HepG2 (cell line): ENCODE results near the gene TACC3. TPM values are rescaled to one million over a fixed set of nuclear protein-coding genes. Genes with fewer than 3 reads are reported as not detected.

Experiments
- ARNTL ChIP-seq: sonication (generic); formaldehyde crosslinking; IDR thresholded peaks from 2 replicates; pipeline ENCODE4 v1.4.0; 2020; ENCODE audit warnings: mild to moderate bottlenecking, missing genetic modification reagents
- BCL6 ChIP-seq: IDR thresholded peaks from 2 replicates; pipeline ENCODE4 v1.6.1; 2016; ENCODE audit warnings: missing genetic modification reagents, missing compliant biosample characterization
- HDAC1 ChIP-seq: sonication (generic); formaldehyde crosslinking; IDR thresholded peaks from 2 replicates; pipeline ENCODE4 v1.5.1; 2020; ENCODE audit warnings: mild to moderate bottlenecking, missing genetic modification reagents
- MTF1 ChIP-seq: sonication (generic); formaldehyde crosslinking; IDR thresholded peaks from 2 replicates; pipeline ENCODE4 v1.5.0; 2020; ENCODE audit warnings: missing genetic modification reagents
- MZF1 ChIP-seq: sonication (generic); formaldehyde crosslinking; IDR thresholded peaks from 2 replicates; pipeline ENCODE4 v1.8.1; 2023; ENCODE audit warnings: mild to moderate bottlenecking, missing genetic modification reagents, borderline replicate concordance
- POLR2A ChIP-seq, 2 experiments: IDR thresholded peaks; 2 replicates each; pipeline ENCODE4 v1.6.1; 2011; ENCODE audit warnings: low read depth in 2 of 2, low read length in 2 of 2, mild to moderate bottlenecking in 1 of 2, moderate library complexity in 1 of 2; ENCODE audit not compliant: insufficient read depth in 1 of 2
- SNAPC4 ChIP-seq: sonication (generic); formaldehyde crosslinking; IDR thresholded peaks from 2 replicates; pipeline ENCODE4 v1.4.0; 2020; ENCODE audit warnings: mild to moderate bottlenecking, missing genetic modification reagents
- SP140L ChIP-seq: sonication (generic); formaldehyde crosslinking; IDR thresholded peaks from 2 replicates; pipeline ENCODE4 v1.4.0; 2020; ENCODE audit warnings: missing genetic modification reagents, borderline replicate concordance
- TMF1 ChIP-seq: sonication (generic); formaldehyde crosslinking; IDR thresholded peaks from 2 replicates; pipeline ENCODE4 v1.8.1; 2022; ENCODE audit warnings: low read depth, missing genetic modification reagents
- UBTF ChIP-seq: sonication (generic); formaldehyde crosslinking; IDR thresholded peaks from 2 replicates; pipeline ENCODE4 v1.4.0; 2020; ENCODE audit warnings: mild to moderate bottlenecking, missing genetic modification reagents
- ZBTB42 ChIP-seq: sonication (generic); formaldehyde crosslinking; IDR thresholded peaks from 2 replicates; pipeline ENCODE4 v1.5.0; 2020; ENCODE audit warnings: mild to moderate bottlenecking, missing genetic modification reagents
- ZNF10 ChIP-seq: sonication (generic); formaldehyde crosslinking; IDR thresholded peaks from 2 replicates; pipeline ENCODE4 v1.4.0; 2020; ENCODE audit warnings: mild to moderate bottlenecking, low read depth, missing genetic modification reagents, borderline replicate concordance
- ZNF253 ChIP-seq: sonication (generic); formaldehyde crosslinking; IDR thresholded peaks from 2 replicates; pipeline ENCODE4 v1.8.0; 2022; ENCODE audit warnings: mild to moderate bottlenecking, missing genetic modification reagents, borderline replicate concordance
- ZNF776 ChIP-seq: sonication (generic); formaldehyde crosslinking; IDR thresholded peaks from 2 replicates; pipeline ENCODE4 v1.4.0; 2020; ENCODE audit warnings: mild to moderate bottlenecking, missing genetic modification reagents
- polyA plus RNA-seq, 8 experiments: library from polyadenylated mRNA; depleted of rRNA in 3 of 8; stranded (reverse) in 7 of 8; unstranded in 1 of 8; fragments of >200 nt; fragmentation: Illumina TruSeq in 4 of 8; extraction: Trizol in 4 of 8; gene quantifications; 2 replicates each; pipeline versions ENCODE4 v1.2.1 to v1.2.3, GENCODE V29; 2011 to 2016; ENCODE audit warnings: low read depth in 4 of 8, missing spikeins in 1 of 8, mixed read lengths in 1 of 8; ENCODE audit not compliant: insufficient read depth in 1 of 8
- total RNA-seq, 5 experiments: library from RNA; depleted of rRNA; stranded (reverse); fragments of >200 nt; fragmentation: Illumina TruSeq; extraction: Trizol; gene quantifications; 2 replicates each; pipeline ENCODE4 v1.2.3, GENCODE V29; 2016; ENCODE audit warnings: low read depth in 1 of 5
- TF ChIP-seq, protein P1 (sequence below): sonication (generic); formaldehyde crosslinking; IDR thresholded peaks from 2 replicates; pipeline ENCODE4 v1.5.0; 2020; ENCODE audit warnings: missing genetic modification reagents
- TF ChIP-seq, protein P2 (sequence below): sonication (generic); formaldehyde crosslinking; IDR thresholded peaks from 2 replicates; pipeline ENCODE4 v1.5.1; 2020; ENCODE audit warnings: mild to moderate bottlenecking, missing genetic modification reagents

TACC3 gene
- total and polyA plus RNA-seq, 2 of the 13 experiments (the other 11 are each of a cell fraction or from before 2014, with no cell fraction given): 20.3 to 21.2 TPM

DNA sequence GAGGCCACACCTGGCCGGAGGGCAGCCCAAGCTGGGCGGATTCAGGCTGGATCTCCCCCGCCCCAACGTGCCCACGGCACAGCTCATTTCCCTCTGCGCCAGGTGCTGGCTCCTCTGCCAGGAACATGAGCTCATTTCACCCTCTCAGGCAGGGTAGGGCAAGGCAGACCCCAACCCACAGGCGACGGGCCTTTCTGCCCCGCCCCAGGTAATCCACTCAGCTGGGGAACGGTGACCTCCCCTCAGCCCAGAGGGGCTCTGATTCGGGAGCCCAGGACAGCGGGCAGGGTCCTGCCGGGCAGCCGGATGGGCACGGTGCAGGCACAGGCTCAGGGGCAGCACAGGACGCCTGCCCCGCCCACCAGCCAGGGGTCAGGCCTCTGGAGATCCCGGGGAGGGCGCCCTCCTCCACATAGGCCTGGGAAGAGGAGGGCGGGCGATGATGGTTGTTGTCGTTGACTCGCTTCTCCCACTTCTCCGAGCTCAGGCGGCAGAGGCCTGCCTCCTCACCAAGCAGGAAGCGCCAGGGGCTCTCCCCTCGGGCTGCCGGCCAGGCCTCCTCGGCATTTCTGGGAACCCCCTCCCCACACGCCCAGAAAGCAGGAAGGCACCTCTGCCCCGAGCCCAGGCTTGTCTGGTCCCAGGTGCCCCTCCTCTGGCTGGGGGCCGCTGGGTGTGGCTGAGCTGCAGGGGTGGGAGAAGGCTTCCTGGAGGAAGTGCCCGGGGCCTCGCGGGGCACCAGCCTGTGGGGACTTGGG lies 31.1 kb downstream of the TACC3 start (continued):
- TF ChIP-seq SNAPC4 (CRISPR knock-in tag) (0 out of 2 replicates have a peak, but pooled peaks have one; percentile 63), ARNTL (CRISPR knock-in tag) (0 out of 2 replicates have a peak, but pooled peaks have one; percentile 22), MZF1 (CRISPR knock-in tag) (peak; percentile 82; the same call in 1 of the 2 replicates), ZNF253 (CRISPR knock-in tag) (0 out of 2 replicates have a peak, but pooled peaks have one; percentile 46), MTF1 (CRISPR knock-in tag) (no peak), ZNF10 (CRISPR knock-in tag) (no peak), POLR2A (IDR thresholded peaks at IDR 0.05; ENCODE audit: insufficient read depth in 1 of 2, low read depth in 2 of 2, low read length in 2 of 2) (no peak), ZNF776 (CRISPR knock-in tag) (peak; percentile 27; the same call in 1 of the 2 replicates), UBTF (CRISPR knock-in tag) (peak; percentile 46; the same call in 1 of the 2 replicates), ZBTB42 (CRISPR knock-in tag) (0 out of 2 replicates have a peak, but pooled peaks have one; percentile 45), HDAC1 (CRISPR knock-in tag) (peak; percentile 41; the same call in 1 of the 2 replicates), TMF1 (CRISPR knock-in tag) (0 out of 2 replicates have a peak, but pooled peaks have one; percentile 21), SP140L (no peak), BCL6 (0 out of 2 replicates have a peak, but pooled peaks have one; percentile 18)
- TF ChIP-seq, protein P1, sequence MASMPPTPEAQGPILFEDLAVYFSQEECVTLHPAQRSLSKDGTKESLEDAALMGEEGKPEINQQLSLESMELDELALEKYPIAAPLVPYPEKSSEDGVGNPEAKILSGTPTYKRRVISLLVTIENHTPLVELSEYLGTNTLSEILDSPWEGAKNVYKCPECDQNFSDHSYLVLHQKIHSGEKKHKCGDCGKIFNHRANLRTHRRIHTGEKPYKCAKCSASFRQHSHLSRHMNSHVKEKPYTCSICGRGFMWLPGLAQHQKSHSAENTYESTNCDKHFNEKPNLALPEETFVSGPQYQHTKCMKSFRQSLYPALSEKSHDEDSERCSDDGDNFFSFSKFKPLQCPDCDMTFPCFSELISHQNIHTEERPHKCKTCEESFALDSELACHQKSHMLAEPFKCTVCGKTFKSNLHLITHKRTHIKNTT (CRISPR knock-in tag): no peak
- TF ChIP-seq, protein P2, sequence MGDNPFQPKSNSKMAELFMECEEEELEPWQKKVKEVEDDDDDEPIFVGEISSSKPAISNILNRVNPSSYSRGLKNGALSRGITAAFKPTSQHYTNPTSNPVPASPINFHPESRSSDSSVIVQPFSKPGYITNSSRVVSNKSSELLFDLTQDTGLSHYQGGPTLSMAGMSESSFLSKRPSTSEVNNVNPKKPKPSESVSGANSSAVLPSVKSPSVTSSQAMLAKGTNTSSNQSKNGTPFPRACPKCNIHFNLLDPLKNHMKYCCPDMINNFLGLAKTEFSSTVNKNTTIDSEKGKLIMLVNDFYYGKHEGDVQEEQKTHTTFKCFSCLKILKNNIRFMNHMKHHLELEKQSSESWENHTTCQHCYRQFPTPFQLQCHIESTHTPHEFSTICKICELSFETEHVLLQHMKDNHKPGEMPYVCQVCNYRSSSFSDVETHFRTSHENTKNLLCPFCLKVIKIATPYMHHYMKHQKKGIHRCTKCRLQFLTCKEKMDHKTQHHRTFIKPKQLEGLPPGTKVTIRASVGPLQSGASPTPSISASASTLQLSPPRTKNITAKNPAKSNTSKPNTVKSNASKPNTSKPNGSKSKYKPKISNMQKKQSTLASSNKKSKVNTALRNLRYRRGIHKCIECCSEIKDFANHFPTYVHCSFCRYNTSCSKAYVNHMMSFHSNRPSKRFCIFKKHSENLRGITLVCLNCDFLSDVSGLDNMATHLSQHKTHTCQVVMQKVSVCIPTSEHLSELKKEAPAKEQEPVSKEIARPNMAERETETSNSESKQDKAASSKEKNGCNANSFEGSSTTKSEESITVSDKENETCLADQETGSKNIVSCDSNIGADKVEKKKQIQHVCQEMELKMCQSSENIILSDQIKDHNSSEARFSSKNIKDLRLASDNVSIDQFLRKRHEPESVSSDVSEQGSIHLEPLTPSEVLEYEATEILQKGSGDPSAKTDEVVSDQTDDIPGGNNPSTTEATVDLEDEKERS (CRISPR knock-in tag): no peak
